HCT116 (cell line): ENCODE results near the gene CHP2. TPM values are rescaled to one million over a fixed set of nuclear protein-coding genes. Genes with fewer than 3 reads are reported as not detected.

Experiments
- ATAC-seq: fragments of 200-7000 bp; cut with Tn5 transposase; 2 replicates; pipeline ENCODE4 v1.9.1; 2020; ENCODE audit warnings: mild to moderate bottlenecking, moderate library complexity
- BruUV-seq: library from RNA; stranded (reverse); fragments of 400-500 nt; replicated peaks from 2 replicates; lab custom pipeline; 2021; lab: Mats Ljungman, UMichigan
- CTCF ChIA-PET: fragments of 300-600 bp; sonication (Branson Sonifier 250); formaldehyde crosslinking; loops from one replicate; lab custom pipeline; 2021; ENCODE audit warnings: antibody characterized with exemption; lab: Charles Lee
- POLR2A ChIA-PET: fragments of 300-600, 350-600 bp; sonication (Branson Sonifier 250); formaldehyde crosslinking; loops from one replicate; lab custom pipeline; 2021; ENCODE audit warnings: antibody characterized with exemption; lab: Charles Lee
- RAD21 ChIA-PET, 2 experiments: fragments of 300-600 bp; sonication (Branson Sonifier 250); formaldehyde crosslinking; loops; one replicate each; lab custom pipeline; 2023; ENCODE audit warnings: low total read pairs in 2 of 2; ENCODE audit not compliant: uncharacterized antibody in 2 of 2, unreplicated experiment in 2 of 2, low non-redundant PET in 1 of 2; lab: Charles Lee
- DNase-seq: peaks from one replicate; pipeline ENCODE4 v3.0.0-alpha.2; 2010; ENCODE audit warnings: low read depth, low spot score
- H2AFZ ChIP-seq: fragments of 200-600 bp; shearing (Covaris generic), sonication (generic); 2 replicates; pipeline ENCODE4 v1.6.1; 2017; ENCODE audit warnings: low read depth, mixed run types, mixed read lengths, antibody characterized with exemption, low read length; ENCODE audit not compliant: poor library complexity, severe bottlenecking
- H3K27ac ChIP-seq: 2 replicates; pipeline ENCODE4 v1.5.1; 2012; ENCODE audit warnings: low read depth, low read length
- H3K27me3 ChIP-seq: fragments of 200-600 bp; sonication (generic); 2 replicates; pipeline ENCODE4 v1.6.1; 2016; ENCODE audit warnings: mixed run types, low read length, mixed read lengths; ENCODE audit not compliant: insufficient read depth
- H3K36me3 ChIP-seq, 2 experiments: fragments of 200-500 bp in 1 of 2; fragments of 200-600 bp in 1 of 2; sonication (Bioruptor generic) in 1 of 2; sonication (generic) in 1 of 2; 2 replicates each; pipeline versions ENCODE4 v1.5.1 to v1.6.1; 2014 to 2016; ENCODE audit warnings: low read length in 2 of 2, inconsistent platforms in 1 of 2, mixed read lengths in 1 of 2, mixed run types in 1 of 2; ENCODE audit not compliant: insufficient read depth in 2 of 2, control insufficient read depth in 1 of 2
- H3K4me1 ChIP-seq, 2 experiments: fragments of 200-600 bp in 1 of 2; sonication (generic) in 1 of 2; 2 replicates each; pipeline versions ENCODE4 v1.5.1 to v1.6.1; 2012 to 2017; ENCODE audit warnings: low read length in 2 of 2, inconsistent platforms in 1 of 2, mild to moderate bottlenecking in 1 of 2, mixed read lengths in 1 of 2, mixed run types in 1 of 2, moderate library complexity in 1 of 2; ENCODE audit not compliant: insufficient read depth in 2 of 2, control insufficient read depth in 1 of 2
- H3K4me2 ChIP-seq: fragments of 200-600 bp; sonication (generic); 2 replicates; pipeline ENCODE4 v1.6.1; 2017; ENCODE audit warnings: mixed run types, low read length, mixed read lengths
- H3K4me3 ChIP-seq, 2 experiments: fragments of 200-600 bp in 1 of 2; sonication (generic) in 1 of 2; replicated peaks in 1 of 2; 2 replicates each; pipeline ENCODE4 v1.5.1; 2011 to 2016; ENCODE audit warnings: low read length in 2 of 2, control low read depth in 1 of 2, low read depth in 1 of 2, mild to moderate bottlenecking in 1 of 2, mixed read lengths in 1 of 2, mixed run types in 1 of 2
- H3K79me2 ChIP-seq: fragments of 200-600 bp; sonication (generic); 2 replicates; pipeline ENCODE4 v1.6.1; 2017; ENCODE audit warnings: mild to moderate bottlenecking, mixed run types, low read length, moderate library complexity, mixed read lengths; ENCODE audit not compliant: insufficient read depth
- H3K9ac ChIP-seq: fragments of 200-600 bp; sonication (generic); 2 replicates; pipeline ENCODE4 v1.6.1; 2016; ENCODE audit warnings: low read length, mixed read lengths
- H3K9me2 ChIP-seq: fragments of 200-600 bp; sonication (generic), shearing (Covaris generic); 2 replicates; pipeline ENCODE4 v1.6.1; 2017; ENCODE audit warnings: mixed run types, mild to moderate bottlenecking, moderate library complexity; ENCODE audit not compliant: insufficient read depth
- H3K9me3 ChIP-seq, 2 experiments: fragments of 200-500 bp in 1 of 2; fragments of 200-600 bp in 1 of 2; sonication (Bioruptor generic) in 1 of 2; sonication (generic) in 1 of 2; 2 replicates each; pipeline ENCODE4 v1.6.1; 2014 to 2017; ENCODE audit warnings: low read length in 2 of 2, mixed read lengths in 2 of 2, inconsistent platforms in 1 of 2, low read depth in 1 of 2, mild to moderate bottlenecking in 1 of 2, mixed run types in 1 of 2, moderate library complexity in 1 of 2; ENCODE audit not compliant: control insufficient read depth in 1 of 2, insufficient read depth in 1 of 2
- H4K20me1 ChIP-seq: fragments of 200-600 bp; sonication (generic), shearing (Covaris generic); 2 replicates; pipeline ENCODE4 v1.6.1; 2017; ENCODE audit warnings: mixed run types, mild to moderate bottlenecking, moderate library complexity; ENCODE audit not compliant: insufficient read depth
- CBX3 ChIP-seq: IDR thresholded peaks from 2 replicates; pipeline ENCODE4 v1.6.1; 2012; ENCODE audit warnings: low read depth
- CEBPB ChIP-seq: IDR thresholded peaks from 2 replicates; pipeline ENCODE4 v1.6.1; 2012; ENCODE audit warnings: low read depth
- ELF1 ChIP-seq: IDR thresholded peaks from 2 replicates; pipeline ENCODE4 v1.6.1; 2012; ENCODE audit warnings: low read depth, borderline replicate concordance
- EZH2 ChIP-seq: fragments of 200-600 bp; sonication (generic); IDR thresholded peaks from 2 replicates; pipeline ENCODE4 v1.6.1; 2017; ENCODE audit warnings: antibody characterized with exemption, mixed run types
- FOSL1 ChIP-seq: IDR thresholded peaks from 2 replicates; pipeline ENCODE4 v1.6.1; 2012; ENCODE audit warnings: low read depth
- POLR2A ChIP-seq: IDR thresholded peaks from 2 replicates; pipeline ENCODE4 v1.7.0; 2011; ENCODE audit warnings: borderline replicate concordance; ENCODE audit not compliant: insufficient read depth, insufficient read length; ENCODE audit errors: extremely low read depth
- POLR2AphosphoS5 ChIP-seq: IDR thresholded peaks from 2 replicates; pipeline ENCODE4 v1.6.1; 2011; ENCODE audit warnings: mild to moderate bottlenecking, low read depth, low read length, moderate library complexity
- SP1 ChIP-seq: IDR thresholded peaks from 2 replicates; pipeline ENCODE4 v1.6.1; 2012; ENCODE audit warnings: low read depth
- SRF ChIP-seq: IDR thresholded peaks from 2 replicates; pipeline ENCODE4 v1.6.1; 2012; ENCODE audit warnings: low read depth
- TCF7L2 ChIP-seq: IDR thresholded peaks from 2 replicates; pipeline ENCODE4 v1.7.0; 2011; ENCODE audit warnings: borderline replicate concordance, inconsistent platforms; ENCODE audit not compliant: insufficient read depth, insufficient read length; ENCODE audit errors: extremely low read depth
- ZFX ChIP-seq: fragments of 450-650 bp; IDR thresholded peaks from 2 replicates; pipeline ENCODE4 v1.6.1; 2017
- intact Hi-C: fragments of 100-400 bp; cut with micrococcal nuclease; formaldehyde crosslinking; loops from 2 replicates; pipeline ENCODE4 v1.10.0; 2022
- total RNA-seq: library from RNA; stranded (reverse); gene quantifications from one replicate; pipeline ENCODE4 v1.2.1, GENCODE V29; 2021; ENCODE audit not compliant: unreplicated experiment
- TF ChIP-seq, protein P1 (sequence below): IDR thresholded peaks from 2 replicates; pipeline ENCODE4 v1.6.1; 2012
- TF ChIP-seq, protein P2 (sequence below): IDR thresholded peaks from 2 replicates; pipeline ENCODE4 v1.6.1; 2012
- TF ChIP-seq, protein P3 (sequence below): IDR thresholded peaks from 2 replicates; pipeline ENCODE4 v1.6.1; 2012; ENCODE audit warnings: low read depth

The CHP2 gene
- total RNA-seq, 1 experiment from 2014 or later: not detected

DNA sequence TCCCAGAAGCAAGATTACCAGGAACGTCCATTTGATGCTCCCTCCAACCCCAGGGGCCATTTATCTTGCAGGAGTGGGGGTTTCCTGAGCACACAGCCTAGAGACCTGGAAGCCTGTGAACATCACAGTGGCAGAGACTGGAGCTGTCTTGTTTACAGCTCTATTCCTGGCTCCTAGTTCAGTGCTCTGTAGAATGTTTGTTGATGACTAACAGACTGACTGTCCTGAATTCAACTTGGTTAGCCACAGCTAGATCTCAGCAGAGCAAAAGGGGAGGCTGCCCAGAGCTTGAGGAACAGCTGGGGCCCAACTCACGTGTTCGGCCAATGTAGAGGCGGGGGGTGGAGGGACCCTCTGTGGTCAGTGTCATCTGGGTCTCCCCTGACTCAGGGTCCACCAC is 48.4 kb upstream of the CHP2 start:
- no TSS peak for BruUV-seq
- intact Hi-C loops: no loop called here
- Histone ChIP-seq H3K4me2 (no peak overlapping the region), H3K9me2 (no peaks in the 10 kb centered on the region), H3K27me3 (no peaks in the 10 kb centered on the region), H3K4me1 (no peaks in the 10 kb centered on the region), H2AFZ (no peak overlapping the region), H3K9ac (no peak overlapping the region), H3K27ac (no peak overlapping the region), H3K4me3 (no peak overlapping the region), H3K9me3 (peaks cover 3 to 9% of the 10 kb centered on the region in 2 experiments; a peak in 2 of 4 replicates), H3K79me2 (no peaks in the 10 kb centered on the region), H4K20me1 (no peaks in the 10 kb centered on the region), H3K36me3 (no peaks in the 10 kb centered on the region)
- CTCF ChIA-PET: no interaction called here
- TF ChIP-seq TCF7L2 (no peak), CBX3 (no peak), POLR2AphosphoS5 (no peak), CEBPB (no peak), EZH2 (no peak)
- TF ChIP-seq, protein P1, sequence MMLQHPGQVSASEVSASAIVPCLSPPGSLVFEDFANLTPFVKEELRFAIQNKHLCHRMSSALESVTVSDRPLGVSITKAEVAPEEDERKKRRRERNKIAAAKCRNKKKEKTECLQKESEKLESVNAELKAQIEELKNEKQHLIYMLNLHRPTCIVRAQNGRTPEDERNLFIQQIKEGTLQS: no peak
- TF ChIP-seq, protein P2, sequence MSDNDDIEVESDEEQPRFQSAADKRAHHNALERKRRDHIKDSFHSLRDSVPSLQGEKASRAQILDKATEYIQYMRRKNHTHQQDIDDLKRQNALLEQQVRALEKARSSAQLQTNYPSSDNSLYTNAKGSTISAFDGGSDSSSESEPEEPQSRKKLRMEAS: no peak
- RAD21 ChIA-PET: no interaction called here
- POLR2A ChIA-PET: no interaction called here
- ATAC-seq (no peak), DNase-seq (no peak)

GRCh38 chr16:23709536-23709935 is 45.3 kb upstream of the CHP2 start:
- H3K27me3 ChIP-seq: no peaks in the 10 kb centered on the region
- H3K4me3 ChIP-seq: no peak overlapping the region
- RAD21 ChIA-PET: no interaction called here
- no peaks in the 10 kb centered on the region for H3K9me3 ChIP-seq
- H3K27ac ChIP-seq: no peak overlapping the region
- H3K4me1 ChIP-seq: no peaks in the 10 kb centered on the region
- H3K4me2 ChIP-seq: no peak overlapping the region
- no peaks in the 10 kb centered on the region for H3K79me2 ChIP-seq
- H3K9ac ChIP-seq: no peak overlapping the region
- BruUV-seq: no TSS peak
- CTCF ChIA-PET: interaction anchor here (2.1 kb wide), 1 partner anchor 31 kb away, joined by 9 read pairs; the partner anchor contains the start of gene PLK1
- no peaks in the 10 kb centered on the region for H4K20me1 ChIP-seq
- no peak for TF ChIP-seq POLR2AphosphoS5
- TF ChIP-seq, protein P3, sequence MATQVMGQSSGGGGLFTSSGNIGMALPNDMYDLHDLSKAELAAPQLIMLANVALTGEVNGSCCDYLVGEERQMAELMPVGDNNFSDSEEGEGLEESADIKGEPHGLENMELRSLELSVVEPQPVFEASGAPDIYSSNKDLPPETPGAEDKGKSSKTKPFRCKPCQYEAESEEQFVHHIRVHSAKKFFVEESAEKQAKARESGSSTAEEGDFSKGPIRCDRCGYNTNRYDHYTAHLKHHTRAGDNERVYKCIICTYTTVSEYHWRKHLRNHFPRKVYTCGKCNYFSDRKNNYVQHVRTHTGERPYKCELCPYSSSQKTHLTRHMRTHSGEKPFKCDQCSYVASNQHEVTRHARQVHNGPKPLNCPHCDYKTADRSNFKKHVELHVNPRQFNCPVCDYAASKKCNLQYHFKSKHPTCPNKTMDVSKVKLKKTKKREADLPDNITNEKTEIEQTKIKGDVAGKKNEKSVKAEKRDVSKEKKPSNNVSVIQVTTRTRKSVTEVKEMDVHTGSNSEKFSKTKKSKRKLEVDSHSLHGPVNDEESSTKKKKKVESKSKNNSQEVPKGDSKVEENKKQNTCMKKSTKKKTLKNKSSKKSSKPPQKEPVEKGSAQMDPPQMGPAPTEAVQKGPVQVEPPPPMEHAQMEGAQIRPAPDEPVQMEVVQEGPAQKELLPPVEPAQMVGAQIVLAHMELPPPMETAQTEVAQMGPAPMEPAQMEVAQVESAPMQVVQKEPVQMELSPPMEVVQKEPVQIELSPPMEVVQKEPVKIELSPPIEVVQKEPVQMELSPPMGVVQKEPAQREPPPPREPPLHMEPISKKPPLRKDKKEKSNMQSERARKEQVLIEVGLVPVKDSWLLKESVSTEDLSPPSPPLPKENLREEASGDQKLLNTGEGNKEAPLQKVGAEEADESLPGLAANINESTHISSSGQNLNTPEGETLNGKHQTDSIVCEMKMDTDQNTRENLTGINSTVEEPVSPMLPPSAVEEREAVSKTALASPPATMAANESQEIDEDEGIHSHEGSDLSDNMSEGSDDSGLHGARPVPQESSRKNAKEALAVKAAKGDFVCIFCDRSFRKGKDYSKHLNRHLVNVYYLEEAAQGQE: no peak
- TF ChIP-seq ZFX: no peak
- no peak for TF ChIP-seq CEBPB
- TF ChIP-seq SP1: no peak
- no peak for TF ChIP-seq POLR2A
- TF ChIP-seq, protein P1: no peak
- no peak for TF ChIP-seq TCF7L2
- TF ChIP-seq ELF1: no peak
- TF ChIP-seq SRF: no peak
- TF ChIP-seq FOSL1: no peak
- H3K36me3 ChIP-seq: no peaks in the 10 kb centered on the region
- H3K9me2 ChIP-seq: no peaks in the 10 kb centered on the region
- ATAC-seq (no peak), DNase-seq (no peak)
- H2AFZ ChIP-seq: no peak overlapping the region
- intact Hi-C loops: no loop called here
- POLR2A ChIA-PET: no interaction called here
